Measurements from ENCODE around the gene SP3. TPM values are rescaled to one million over a fixed set of nuclear protein-coding genes. Genes with fewer than 3 reads are reported as not detected.
A peak's percentile ranks its signal among the peaks of the same experiment; 100 is the strongest.

Gene SP3
- polyA plus RNA-seq, 3 donors from 2014 or later: 48.6 to 77.4 (median 53.2) TPM

DNA sequence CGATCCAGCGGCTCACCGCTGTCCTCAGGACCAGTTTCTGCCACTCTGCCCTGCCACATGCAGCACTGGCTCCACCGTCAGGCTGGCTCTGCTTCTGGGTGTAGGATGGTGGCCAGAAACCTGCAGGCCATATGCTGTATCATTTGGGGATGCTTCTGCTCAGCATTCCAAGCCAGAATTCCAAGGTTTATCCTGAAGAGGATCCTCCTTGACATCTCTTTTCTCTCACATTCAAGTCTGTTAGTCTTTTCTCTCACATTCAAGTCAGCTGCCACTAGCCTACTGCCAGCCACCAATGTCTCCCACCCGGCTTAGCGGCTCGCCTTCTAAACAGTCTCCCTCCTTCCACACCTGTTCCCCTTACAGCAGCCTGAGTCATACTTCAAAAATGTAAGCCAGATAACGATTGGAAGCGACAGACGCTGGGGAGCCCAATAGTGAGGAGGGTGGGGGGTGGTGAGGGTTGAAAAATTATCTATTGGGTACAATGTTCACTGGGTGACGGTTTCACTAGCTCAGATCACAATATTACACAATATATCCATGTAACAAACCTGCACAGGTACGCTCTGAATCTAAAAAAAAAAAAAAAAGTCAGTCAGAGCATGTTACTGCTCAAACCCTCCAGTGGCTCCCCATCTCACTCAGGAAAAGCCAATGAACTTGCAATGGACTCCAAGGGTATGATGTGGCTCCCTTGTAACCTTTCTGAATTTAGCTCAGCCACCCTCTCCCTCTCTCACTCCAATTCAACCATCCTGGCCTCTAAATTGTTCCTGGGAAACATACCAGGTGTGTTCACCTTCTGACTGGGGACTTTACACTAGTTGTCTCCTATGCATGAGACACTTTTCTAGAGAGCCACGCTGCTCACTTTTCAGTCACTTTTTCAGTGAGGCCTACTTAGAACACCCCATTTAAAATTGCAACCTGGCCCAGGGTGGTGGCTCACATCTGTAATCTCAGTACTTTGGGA lies 38.8 kb upstream of the SP3 start:
- no peaks in the 10 kb centered on the region for H3K36me3 Mint-ChIP-seq
- H3K9me3 Mint-ChIP-seq: no peaks in the 10 kb centered on the region
- H3K4me1 Mint-ChIP-seq: peaks cover 3 to 10% of the 10 kb centered on the region in 2 donors
- H3K4me3 Mint-ChIP-seq: no peak overlapping the region
- DNase-seq: no peak
- H3K27ac Mint-ChIP-seq: no peak overlapping the region
- peaks cover 3 to 6% (median 4%) of the 10 kb centered on the region in 3 donors for H3K27me3 Mint-ChIP-seq (ENCODE audit: low read depth in 3 of 3)

DNA sequence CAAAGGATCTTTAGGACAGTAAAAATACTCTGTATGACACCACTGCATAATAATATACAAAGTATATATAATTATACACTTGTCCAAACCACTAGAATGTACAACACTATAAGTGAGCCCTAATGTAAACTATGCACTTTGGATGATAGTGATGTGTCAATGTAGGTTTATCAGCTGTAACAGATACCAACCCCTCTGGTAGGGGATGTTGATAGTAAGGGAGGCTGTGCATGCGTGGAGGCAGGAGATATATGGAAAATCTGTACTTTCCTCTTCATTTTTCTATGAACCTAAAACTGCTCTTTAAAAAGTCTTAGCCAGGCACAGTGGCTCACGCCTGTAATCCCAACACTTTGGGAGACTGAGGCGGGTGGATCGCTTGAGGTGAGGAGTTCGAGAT lies 37.5 kb upstream of the SP3 start:
- Mint-ChIP-seq H3K4me1 (peaks cover 3 to 10% of the 10 kb centered on the region in 2 donors), H3K4me3 (no peak overlapping the region), H3K27ac (no peak overlapping the region), H3K27me3 (ENCODE audit: low read depth in 3 of 3) (peaks cover 3 to 6% (median 4%) of the 10 kb centered on the region in 3 donors), H3K9me3 (no peaks in the 10 kb centered on the region), H3K36me3 (no peaks in the 10 kb centered on the region)
- no peak for DNase-seq

DNA sequence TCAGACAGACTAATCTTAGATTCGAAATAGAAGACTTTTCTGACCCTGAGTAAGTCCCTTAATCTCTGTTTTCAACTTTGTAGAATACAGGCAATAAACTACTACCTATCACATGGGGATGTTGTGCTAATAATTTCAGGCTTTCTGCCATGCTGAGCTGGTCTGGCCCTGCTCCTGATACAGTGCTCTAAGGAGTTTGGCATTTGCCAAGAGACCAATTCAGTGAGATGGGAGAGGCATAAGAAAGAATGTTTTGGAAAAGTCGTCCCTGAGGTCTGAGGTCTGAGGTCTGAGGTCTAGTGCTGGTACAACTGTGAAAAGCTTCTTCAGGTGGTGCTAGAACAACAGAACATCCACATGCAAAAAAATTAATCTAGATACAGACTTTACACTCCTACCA lies 35.9 kb upstream of the SP3 start:
- Mint-ChIP-seq H3K36me3 (no peaks in the 10 kb centered on the region), H3K27ac (peak overlapping the region in 1 of 6 donors; percentile 28), H3K4me3 (no peak overlapping the region), H3K4me1 (peaks cover 0 to 15% of the 10 kb centered on the region in 2 donors), H3K9me3 (no peaks in the 10 kb centered on the region), H3K27me3 (ENCODE audit: low read depth in 3 of 3) (peaks cover 3 to 8% (median 4%) of the 10 kb centered on the region in 3 donors)
- DNase-seq: no peak

DNA sequence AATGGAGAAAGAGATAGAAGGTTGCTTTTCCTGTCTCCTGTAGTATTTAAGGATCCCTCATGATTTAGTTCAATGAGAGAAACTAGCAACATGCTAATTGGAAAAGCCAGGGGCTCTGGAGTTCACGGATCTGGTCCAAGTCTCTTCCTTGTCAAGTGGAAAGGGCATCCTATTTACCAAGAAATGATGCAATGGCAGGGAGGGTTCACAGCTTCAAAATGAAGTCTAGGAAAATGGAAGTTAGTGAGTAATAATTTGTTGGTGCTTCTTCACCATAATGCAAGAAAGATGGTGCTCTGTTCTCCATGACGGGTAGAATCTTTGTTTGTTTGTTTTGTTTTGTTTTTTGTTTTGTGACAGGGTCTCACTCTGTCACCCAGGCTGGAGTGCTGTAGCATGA lies 34.6 kb upstream of the SP3 start:
- no peak overlapping the region for H3K27ac Mint-ChIP-seq
- DNase-seq: no peak

DNA sequence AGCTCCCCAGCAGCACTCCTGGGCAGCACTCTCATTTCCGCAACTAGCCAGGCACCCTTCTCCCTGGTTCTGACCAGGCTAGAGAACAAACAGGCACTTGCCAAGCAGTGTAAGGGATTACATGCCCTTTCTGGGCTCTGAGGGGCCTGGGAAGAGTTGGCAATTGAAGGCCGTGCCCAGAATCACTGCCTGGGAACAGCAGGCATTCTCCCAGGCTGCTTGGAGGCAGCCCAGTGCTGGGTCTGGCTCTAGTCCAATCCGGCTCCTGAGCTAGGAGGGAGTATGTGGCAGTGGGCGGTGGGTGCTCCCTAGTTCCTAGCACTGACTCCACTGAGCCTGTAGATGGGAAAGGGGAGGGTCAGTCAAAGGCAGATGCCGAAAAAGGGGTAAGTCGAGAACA lies 34.1 kb upstream of the SP3 start:
- H3K27me3 Mint-ChIP-seq (ENCODE audit: low read depth in 3 of 3): peaks cover 3 to 7% (median 4%) of the 10 kb centered on the region in 3 donors
- H3K27ac Mint-ChIP-seq: no peak overlapping the region

More for the DNA sequence above, 34.6 kb upstream of the SP3 start:
- Mint-ChIP-seq H3K27me3 (ENCODE audit: low read depth in 3 of 3) (peaks cover 3 to 8% (median 4%) of the 10 kb centered on the region in 3 donors), H3K36me3 (no peaks in the 10 kb centered on the region), H3K4me3 (no peak overlapping the region), H3K4me1 (peaks cover 0 to 15% of the 10 kb centered on the region in 2 donors), H3K9me3 (no peaks in the 10 kb centered on the region)

DNA sequence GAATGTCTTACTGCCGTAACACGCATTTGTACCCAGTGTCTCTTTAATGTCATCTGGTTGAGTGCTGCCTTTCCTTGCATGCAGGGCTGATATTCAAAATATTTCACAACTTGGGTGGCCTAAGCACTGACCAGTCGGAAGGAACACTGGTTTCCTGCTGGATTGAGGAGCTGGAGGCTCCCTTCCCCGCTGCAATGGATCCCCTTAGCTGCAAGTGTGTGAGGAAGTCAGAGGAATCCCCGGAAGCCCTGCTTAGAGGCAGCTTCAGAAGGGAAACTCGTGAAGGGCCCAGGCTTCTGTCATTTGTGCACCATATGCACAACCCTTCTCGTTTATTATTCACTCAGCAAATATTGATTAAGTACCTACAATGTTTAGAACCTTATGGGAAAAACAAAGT lies 33.2 kb upstream of the SP3 start:
- Mint-ChIP-seq H3K4me1 (peaks cover 0 to 15% of the 10 kb centered on the region in 2 donors), H3K27me3 (ENCODE audit: low read depth in 3 of 3) (peaks cover 2 to 4% (median 3%) of the 10 kb centered on the region in 3 donors), H3K9me3 (no peaks in the 10 kb centered on the region), H3K27ac (no peak overlapping the region), H3K4me3 (no peak overlapping the region), H3K36me3 (no peaks in the 10 kb centered on the region)
- no peak for DNase-seq

More for the DNA sequence above, 34.1 kb upstream of the SP3 start:
- H3K36me3 Mint-ChIP-seq: no peaks in the 10 kb centered on the region
- H3K4me1 Mint-ChIP-seq: peaks cover 0 to 15% of the 10 kb centered on the region in 2 donors
- H3K9me3 Mint-ChIP-seq: no peaks in the 10 kb centered on the region
- no peak for DNase-seq
- no peak overlapping the region for H3K4me3 Mint-ChIP-seq

DNA sequence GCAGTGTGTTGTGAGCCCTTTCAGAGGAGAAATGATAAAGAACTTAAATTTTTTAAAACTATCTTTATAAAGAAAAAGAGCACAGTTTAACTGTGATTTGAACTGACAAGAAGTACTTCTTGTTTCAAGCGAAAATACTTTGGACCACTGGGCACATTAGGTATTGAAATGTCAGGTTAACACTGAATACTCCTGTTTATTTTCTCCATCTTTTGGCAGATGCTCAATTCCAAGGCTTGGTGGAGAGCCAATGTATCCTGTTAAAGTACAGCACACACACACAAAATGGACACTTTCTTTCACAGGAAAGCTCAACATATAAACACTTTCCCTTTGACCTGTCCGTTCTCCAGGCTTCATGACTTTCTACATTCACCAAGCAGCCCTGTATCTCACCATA lies 32.6 kb upstream of the SP3 start:
- DNase-seq: no peak
- Mint-ChIP-seq H3K4me1 (peaks cover 0 to 15% of the 10 kb centered on the region in 2 donors), H3K27me3 (ENCODE audit: low read depth in 3 of 3) (peaks cover 2 to 4% (median 3%) of the 10 kb centered on the region in 3 donors), H3K36me3 (no peaks in the 10 kb centered on the region), H3K4me3 (no peak overlapping the region), H3K27ac (no peak overlapping the region), H3K9me3 (no peaks in the 10 kb centered on the region)

DNA sequence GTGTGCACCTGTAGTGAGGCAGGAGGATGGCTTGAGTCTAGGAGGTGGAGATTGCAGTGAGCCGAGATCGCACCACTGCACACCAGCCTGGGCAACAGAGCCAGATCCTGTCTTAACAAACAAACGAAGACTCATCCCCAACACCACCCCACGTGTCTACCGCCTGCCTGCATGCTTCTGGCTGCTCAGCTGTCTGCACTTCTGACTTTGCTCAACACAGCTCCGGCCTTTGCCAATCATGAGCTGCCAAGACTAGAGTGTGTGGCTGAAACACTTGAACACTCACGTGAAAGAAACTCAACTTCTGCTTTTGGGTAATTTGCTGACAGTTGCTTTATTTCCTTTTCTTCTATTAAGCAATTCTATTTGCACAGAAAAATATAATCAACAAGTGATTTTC lies 32.1 kb upstream of the SP3 start:
- H3K36me3 Mint-ChIP-seq: no peaks in the 10 kb centered on the region
- no peak for DNase-seq
- no peaks in the 10 kb centered on the region for H3K9me3 Mint-ChIP-seq
- H3K4me1 Mint-ChIP-seq: peaks cover 0 to 15% of the 10 kb centered on the region in 2 donors
- no peak overlapping the region for H3K4me3 Mint-ChIP-seq
- H3K27ac Mint-ChIP-seq: no peak overlapping the region
- H3K27me3 Mint-ChIP-seq (ENCODE audit: low read depth in 3 of 3): peaks cover 2 to 4% (median 3%) of the 10 kb centered on the region in 3 donors

DNA sequence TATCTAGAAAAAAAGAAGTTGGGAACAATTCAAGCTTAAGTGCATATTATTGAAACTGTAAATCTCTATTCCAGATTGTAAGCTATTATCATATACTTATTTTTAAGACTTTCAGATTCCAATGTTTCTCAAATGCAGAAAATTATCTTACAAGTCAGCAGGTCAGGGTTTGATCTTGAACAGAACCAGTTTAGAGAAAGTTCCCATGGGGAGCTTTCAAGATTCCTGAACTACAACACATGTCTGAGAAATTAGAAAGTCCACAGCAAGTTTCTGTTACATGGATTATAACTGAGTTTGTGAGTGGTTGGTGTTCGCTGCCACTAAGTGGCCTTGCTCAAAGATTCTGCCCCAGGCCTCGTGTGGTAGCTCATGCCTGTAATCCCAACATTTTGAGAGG lies 31.6 kb upstream of the SP3 start:
- H3K4me3 Mint-ChIP-seq: no peak overlapping the region
- H3K27ac Mint-ChIP-seq: no peak overlapping the region
- peaks cover 0 to 15% of the 10 kb centered on the region in 2 donors for H3K4me1 Mint-ChIP-seq
- H3K9me3 Mint-ChIP-seq: no peaks in the 10 kb centered on the region
- no peak for DNase-seq
- peaks cover 2 to 4% (median 3%) of the 10 kb centered on the region in 3 donors for H3K27me3 Mint-ChIP-seq (ENCODE audit: low read depth in 3 of 3)
- H3K36me3 Mint-ChIP-seq: no peaks in the 10 kb centered on the region

DNA sequence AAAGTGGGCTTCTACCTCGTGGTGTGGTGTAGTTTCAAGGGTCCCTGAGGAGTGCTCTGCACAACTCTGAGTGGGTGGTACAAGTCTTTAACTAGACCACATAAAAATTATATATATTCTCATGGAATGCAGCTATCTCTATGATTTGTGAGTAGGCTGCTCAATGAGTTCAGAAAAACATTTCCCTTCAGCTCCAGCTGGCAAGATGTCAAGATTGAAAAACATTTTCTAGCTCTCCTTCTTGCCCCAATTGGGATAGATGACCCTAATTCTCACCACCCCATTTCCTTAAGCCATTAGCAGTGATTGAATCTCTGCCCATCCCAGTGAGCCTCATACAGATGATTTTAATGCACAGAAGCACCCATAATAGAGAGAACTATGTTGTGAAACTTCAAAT lies 28.3 kb upstream of the SP3 start:
- Mint-ChIP-seq H3K27ac (no peak overlapping the region), H3K27me3 (ENCODE audit: low read depth in 3 of 3) (peaks cover 2 to 3% (median 3%) of the 10 kb centered on the region in 3 donors), H3K4me1 (peaks cover 0 to 5% of the 10 kb centered on the region in 2 donors), H3K4me3 (no peak overlapping the region), H3K36me3 (no peaks in the 10 kb centered on the region), H3K9me3 (peaks cover 0 to 1% (median 0%) of the 10 kb centered on the region in 6 donors)
- no peak for DNase-seq

DNA sequence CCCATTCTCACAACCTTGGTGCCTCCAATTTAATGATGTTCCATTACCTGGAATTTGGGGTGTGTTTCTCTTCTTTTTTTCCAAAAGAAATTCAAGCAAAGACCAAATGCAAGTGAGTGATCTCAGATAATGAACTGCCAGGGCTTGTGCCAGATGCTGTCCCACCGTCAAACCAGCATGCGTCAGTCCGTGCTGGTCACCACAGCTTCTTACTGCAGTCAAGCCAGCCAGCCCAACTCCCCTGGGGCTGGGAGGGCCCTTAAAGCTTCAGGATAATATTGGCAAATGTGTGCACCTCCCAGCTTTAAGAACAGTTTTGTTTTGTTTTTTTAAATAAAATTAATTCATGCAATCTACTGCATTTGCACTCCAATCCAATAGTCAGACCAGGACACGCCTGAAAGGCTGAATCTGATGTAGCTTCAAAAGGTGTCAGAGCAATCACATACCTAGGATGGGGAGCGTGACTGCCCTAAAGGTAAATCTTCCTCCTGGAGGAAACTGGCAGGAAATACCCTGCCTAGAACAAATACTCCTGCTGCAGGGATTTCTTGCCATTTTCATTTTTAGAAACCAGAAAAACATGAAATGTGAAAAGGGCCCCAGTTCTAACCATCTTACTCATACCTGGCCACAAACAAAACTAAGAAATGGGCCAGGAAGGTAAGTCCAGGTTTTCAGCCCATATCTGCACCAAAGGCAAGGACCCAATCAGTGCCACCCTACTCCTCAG lies 26.8 kb upstream of the SP3 start:
- H3K4me1 Mint-ChIP-seq: peaks cover 0 to 5% of the 10 kb centered on the region in 2 donors

DNA sequence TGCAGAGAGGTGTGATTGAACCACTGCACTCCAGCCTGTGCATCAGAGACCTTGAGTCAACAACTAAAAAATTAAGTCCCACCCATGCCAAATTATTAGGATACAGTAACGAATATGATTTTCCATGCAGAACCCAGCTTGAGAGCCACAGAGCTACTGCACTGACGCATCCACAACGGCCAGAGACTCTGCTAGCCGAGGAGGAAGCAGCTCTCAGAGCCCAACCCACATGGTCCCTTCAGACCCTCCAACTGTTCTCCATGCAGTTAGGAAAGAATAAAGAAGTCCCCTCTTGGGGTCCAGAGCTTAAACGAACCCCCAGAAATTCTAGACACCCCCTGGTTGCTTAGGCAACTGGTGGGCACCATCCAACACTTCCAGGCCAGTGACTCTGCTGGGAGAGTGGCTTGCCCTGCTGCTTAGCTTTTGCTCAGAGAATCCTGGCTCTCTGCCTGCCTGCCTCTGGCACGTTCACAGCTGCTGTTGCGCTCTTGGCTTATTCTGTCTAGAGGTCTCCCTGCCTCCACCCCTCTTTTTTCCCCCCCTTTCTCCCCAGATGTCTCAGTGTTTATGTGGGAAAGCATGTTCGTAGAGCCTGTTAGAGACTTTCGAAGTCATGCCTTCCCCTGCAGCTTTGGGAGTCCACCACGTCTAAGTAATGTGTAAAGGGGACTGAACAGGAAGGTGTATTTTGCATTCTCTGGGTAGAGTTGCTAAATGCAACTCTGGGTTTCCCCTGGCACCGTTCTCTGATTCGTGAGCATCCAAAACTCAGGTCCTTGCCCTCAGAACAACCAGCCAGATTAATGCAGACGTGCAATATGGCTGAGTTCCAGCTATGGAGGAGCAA lies 26.0 kb upstream of the SP3 start:
- Mint-ChIP-seq H3K36me3 (no peaks in the 10 kb centered on the region), H3K27me3 (ENCODE audit: low read depth in 3 of 3) (peaks cover 1 to 3% (median 2%) of the 10 kb centered on the region in 3 donors), H3K27ac (no peak overlapping the region), H3K4me1 (peaks cover 0 to under 1% of the 10 kb centered on the region in 2 donors), H3K9me3 (peaks cover 0 to 1% (median 0%) of the 10 kb centered on the region in 6 donors), H3K4me3 (no peak overlapping the region)
- no peak for DNase-seq

More for the DNA sequence above, 26.8 kb upstream of the SP3 start:
- DNase-seq: no peak
- Mint-ChIP-seq H3K27me3 (ENCODE audit: low read depth in 3 of 3) (peaks cover 2 to 3% (median 2%) of the 10 kb centered on the region in 3 donors), H3K9me3 (peaks cover 0 to 1% (median 0%) of the 10 kb centered on the region in 6 donors), H3K27ac (no peak overlapping the region), H3K4me3 (no peak overlapping the region), H3K36me3 (no peaks in the 10 kb centered on the region)

DNA sequence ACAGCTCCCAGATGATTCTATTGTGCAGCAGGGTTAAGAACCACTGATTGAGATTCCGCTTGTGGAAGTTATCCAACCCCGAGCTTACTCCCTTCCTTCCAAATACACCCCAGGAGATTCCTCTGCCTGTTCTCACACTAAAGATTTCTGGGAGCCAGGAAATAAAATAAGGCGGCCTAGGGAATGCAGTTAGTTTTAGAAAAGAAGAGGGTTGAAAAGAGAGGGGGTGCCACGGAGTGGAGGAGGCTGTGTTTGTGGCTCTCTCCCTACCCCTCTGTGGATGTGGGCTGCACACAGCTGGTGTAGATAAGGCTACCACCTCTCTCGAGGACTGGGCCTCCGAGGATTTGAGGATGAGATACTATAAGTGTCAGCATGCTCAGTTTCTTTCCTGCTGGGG lies 25.1 kb upstream of the SP3 start:
- Mint-ChIP-seq H3K36me3 (no peaks in the 10 kb centered on the region), H3K4me1 (no peaks in the 10 kb centered on the region), H3K4me3 (no peak overlapping the region), H3K27ac (no peak overlapping the region), H3K9me3 (peaks cover 0 to 1% (median 0%) of the 10 kb centered on the region in 6 donors), H3K27me3 (ENCODE audit: low read depth in 3 of 3) (peaks cover 1 to 3% (median 2%) of the 10 kb centered on the region in 3 donors)
- DNase-seq: no peak

Measured in immature natural killer cell (primary cell).